CD4-positive, alpha-beta T cell treated with Interleukin-4 for 1 hour (primary cell): Measurements from ENCODE around the gene UBTFL1.
A peak's percentile ranks its signal among the peaks of the same experiment; 100 is the strongest.
"Not testable (repeated sequence)": the region's sequence is repeated elsewhere in the genome, so short reads cannot be mapped to it uniquely, and the experiment has no call there.

Experiments
- DNase-seq, 2 donors: peaks; one replicate each; pipeline ENCODE4 v3.0.0-alpha.2; 2020 to 2022

Gene UBTFL1, protein sequence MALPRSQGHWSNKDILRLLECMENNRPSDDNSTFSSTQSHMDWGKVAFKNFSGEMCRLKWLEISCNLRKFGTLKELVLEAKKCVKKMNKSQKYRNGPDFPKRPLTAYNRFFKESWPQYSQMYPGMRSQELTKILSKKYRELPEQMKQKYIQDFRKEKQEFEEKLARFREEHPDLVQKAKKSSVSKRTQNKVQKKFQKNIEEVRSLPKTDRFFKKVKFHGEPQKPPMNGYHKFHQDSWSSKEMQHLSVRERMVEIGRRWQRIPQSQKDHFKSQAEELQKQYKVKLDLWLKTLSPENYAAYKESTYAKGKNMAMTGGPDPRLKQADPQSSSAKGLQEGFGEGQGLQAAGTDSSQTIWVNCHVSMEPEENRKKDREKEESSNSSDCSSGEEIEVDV

DNA sequence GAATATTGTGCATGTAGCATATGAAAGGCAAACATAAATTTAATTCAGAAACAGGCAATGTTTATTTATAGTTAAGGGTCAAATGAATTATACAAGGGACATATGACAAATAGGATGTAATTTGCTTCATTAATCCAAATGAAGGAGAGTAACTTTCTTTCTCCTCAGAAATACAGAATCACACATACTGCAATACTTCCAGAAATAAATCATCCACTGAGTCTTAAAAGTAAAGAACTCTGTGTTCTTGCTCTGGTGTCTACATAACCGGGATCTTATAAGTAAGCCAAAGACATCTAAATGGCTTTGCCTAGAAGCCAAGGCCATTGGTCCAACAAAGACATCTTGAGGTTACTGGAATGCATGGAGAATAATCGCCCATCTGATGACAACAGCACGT, at the start of gene UBTFL1:
Gene UBTFL1 (plus strand): TSS at position 301 of the 400 bp plus-strand sequence. CDS start 0 bp downstream, at position 301.
- DNase-seq: not testable (repeated sequence)

- DNase-seq: not testable (repeated sequence)
These were observed 34.0 kb upstream of the UBTFL1 start for GRCh38 chr11:90051591-90052209.

- not testable (repeated sequence) for DNase-seq
These were observed 33.4 kb upstream of the UBTFL1 start for GRCh38 chr11:90052311-90052710.

GRCh38 chr11:90053545-90053944, 32.2 kb upstream of the UBTFL1 start:
- DNase-seq: not testable (repeated sequence)

GRCh38 chr11:90088731-90089130, 3.0 kb downstream of the UBTFL1 start:
- DNase-seq: not testable (repeated sequence)

DNA sequence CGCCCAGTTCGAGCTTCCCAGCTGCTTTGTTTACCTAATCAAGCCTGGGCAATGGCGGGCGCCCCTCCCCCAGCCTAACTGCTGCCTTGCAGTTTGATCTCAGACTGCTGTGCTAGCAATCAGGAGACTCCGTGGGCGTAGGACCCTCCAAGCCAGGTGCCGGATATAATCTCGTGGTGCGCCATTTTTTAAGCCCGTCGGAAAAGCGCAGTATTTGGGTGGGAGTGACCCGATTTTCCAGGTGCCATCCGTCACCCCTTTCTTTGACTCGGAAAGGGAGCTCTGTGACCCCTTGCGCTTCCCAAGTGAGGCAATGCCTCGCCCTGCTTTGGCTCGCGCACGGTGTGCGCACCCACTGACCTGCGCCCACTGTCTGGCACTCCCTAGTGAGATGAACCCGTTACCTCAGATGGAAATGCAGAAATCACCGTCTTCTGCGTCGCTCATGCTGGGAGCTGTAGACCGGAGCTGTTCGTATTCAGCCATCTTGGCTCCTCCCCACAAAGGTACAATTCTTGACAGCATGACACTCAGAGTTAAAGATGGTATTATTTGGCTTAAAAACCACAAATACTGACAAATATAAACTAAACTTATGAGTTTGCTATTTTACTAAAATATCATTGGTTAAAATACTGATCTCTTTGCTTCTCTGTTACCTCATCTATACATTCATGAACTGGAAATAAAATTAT, 9.6 kb downstream of the UBTFL1 start:
- not testable (repeated sequence) for DNase-seq

- not testable (repeated sequence) for DNase-seq
These were observed 12.5 kb downstream of the UBTFL1 start for GRCh38 chr11:90098261-90098660.

GRCh38 chr11:90100431-90100830, 14.7 kb downstream of the UBTFL1 start:
- DNase-seq: no peak

- peak in 1 of 2 donors; percentile 7 for DNase-seq
These were observed 27.8 kb downstream of the UBTFL1 start for GRCh38 chr11:90113541-90113940.

GRCh38 chr11:90120191-90120590, 34.4 kb downstream of the UBTFL1 start:
- DNase-seq: no peak

DNA sequence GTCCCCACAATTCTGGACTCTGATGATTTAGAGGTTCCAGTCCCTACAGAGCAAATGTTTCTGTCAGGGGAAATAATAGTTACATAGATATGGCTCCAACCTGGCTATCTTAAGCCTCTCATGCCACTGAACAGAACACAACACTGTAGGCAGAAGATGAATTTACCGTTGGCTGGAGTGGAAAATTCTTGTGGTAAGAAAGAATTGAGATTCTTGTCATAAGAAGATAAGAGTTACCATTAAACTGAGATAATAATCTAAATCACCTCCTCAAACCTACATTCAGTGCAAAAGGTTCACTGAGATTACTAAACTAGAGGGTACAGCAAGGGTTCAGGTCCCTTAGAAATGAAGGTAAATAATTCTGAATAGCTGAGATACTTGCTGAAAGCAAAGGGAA, 38.6 kb downstream of the UBTFL1 start:
- no peak for DNase-seq

- no peak for DNase-seq
These were observed 39.2 kb downstream of the UBTFL1 start for GRCh38 chr11:90124946-90125345.

GRCh38 chr11:90133560-90134477, 48.1 kb downstream of the UBTFL1 start:
- DNase-seq: no peak

GRCh38 chr11:90134478-90135003, 48.8 kb downstream of the UBTFL1 start, which contains the start of gene NAALAD2:
Gene NAALAD2, plus strand, starts transcription at chr11:90134663. Its CDS starts 96 bp downstream, at chr11:90134759.
- no peak for DNase-seq

- no peak for DNase-seq
These were observed 49.3 kb downstream of the UBTFL1 start for GRCh38 chr11:90135016-90135415.
